IPS DF 6.9 (cell line): ENCODE results near the gene BLM.

Source experiments
- DNase-seq: peaks from one replicate; pipeline ENCODE4 v3.0.0-alpha.2; 2013; ENCODE audit warnings: low read depth, low spot score
- H3K27ac ChIP-seq: one replicate; pipeline ENCODE4 v1.5.1; 2013; ENCODE audit warnings: low read length, control low read depth
- H3K27me3 ChIP-seq: 2 replicates; pipeline ENCODE4 v1.6.1; 2013; ENCODE audit warnings: mild to moderate bottlenecking, low read length; ENCODE audit not compliant: control insufficient read depth, insufficient read depth
- H3K36me3 ChIP-seq: 2 replicates; pipeline ENCODE4 v1.6.1; 2013; ENCODE audit warnings: low read length; ENCODE audit not compliant: control insufficient read depth, insufficient read depth
- H3K4me1 ChIP-seq: 2 replicates; pipeline ENCODE4 v1.6.1; 2013; ENCODE audit warnings: low read length; ENCODE audit not compliant: control insufficient read depth, insufficient read depth
- H3K4me3 ChIP-seq: 2 replicates; pipeline ENCODE4 v1.5.1; 2013; ENCODE audit warnings: mild to moderate bottlenecking, low read length
- H3K9me3 ChIP-seq: 2 replicates; pipeline ENCODE4 v1.6.1; 2013; ENCODE audit warnings: low read length, inconsistent platforms; ENCODE audit not compliant: control insufficient read depth, insufficient read depth
- WGBS: extraction: QIAGEN DNeasy Blood & Tissue Kit; methylation state at CpG from one replicate; pipeline ENCODE4 v1.1.7; 2013; ENCODE audit warnings: mixed read lengths, missing lambda C conversion rate; ENCODE audit not compliant: insufficient read length, insufficient coverage; 5-methylcytosine and 5-hydroxymethylcytosine counted together

BLM gene

GRCh38 chr15:90828111-90828510 is 111.0 kb downstream of the BLM start:
- Histone ChIP-seq H3K4me3 (no peak overlapping the region), H3K4me1 (no peaks in the 10 kb centered on the region), H3K27ac (no peak overlapping the region), H3K36me3 (no peaks in the 10 kb centered on the region), H3K27me3 (no peaks in the 10 kb centered on the region), H3K9me3 (no peaks in the 10 kb centered on the region)
- no CpG with 5 or more reads among the region's 12 CpGs for WGBS
- no peak for DNase-seq

GRCh38 chr15:90829126-90829525 is 112.0 kb downstream of the BLM start:
- no peaks in the 10 kb centered on the region for H3K36me3 ChIP-seq
- no peaks in the 10 kb centered on the region for H3K27me3 ChIP-seq
- no peak for DNase-seq
- no peak overlapping the region for H3K27ac ChIP-seq
- H3K4me3 ChIP-seq: no peak overlapping the region
- WGBS: no CpG with 5 or more reads among the region's 6 CpGs
- H3K4me1 ChIP-seq: no peaks in the 10 kb centered on the region
- H3K9me3 ChIP-seq: no peaks in the 10 kb centered on the region

GRCh38 chr15:90829942-90830440 is 112.8 kb downstream of the BLM start:
- no peaks in the 10 kb centered on the region for H3K9me3 ChIP-seq
- H3K4me1 ChIP-seq: no peaks in the 10 kb centered on the region
- no peak for DNase-seq
- H3K27me3 ChIP-seq: no peaks in the 10 kb centered on the region
- no peak overlapping the region for H3K4me3 ChIP-seq
- WGBS: no CpG with 5 or more reads among the region's 15 CpGs
- no peak overlapping the region for H3K27ac ChIP-seq
- H3K36me3 ChIP-seq: no peaks in the 10 kb centered on the region

GRCh38 chr15:90834626-90835025 is 117.5 kb downstream of the BLM start:
- H3K4me3 ChIP-seq: no peak overlapping the region
- DNase-seq: no peak
- no peaks in the 10 kb centered on the region for H3K36me3 ChIP-seq
- H3K27me3 ChIP-seq: no peaks in the 10 kb centered on the region
- peaks cover 5% of the 10 kb centered on the region; the same call in 1 of the 2 replicates for H3K4me1 ChIP-seq
- WGBS: no CpG with 5 or more reads among the region's 5 CpGs
- no peak overlapping the region for H3K27ac ChIP-seq
- H3K9me3 ChIP-seq: no peaks in the 10 kb centered on the region

GRCh38 chr15:90836296-90836871 is 119.2 kb downstream of the BLM start:
- no peaks in the 10 kb centered on the region for H3K36me3 ChIP-seq
- no CpG with 5 or more reads among the region's 7 CpGs for WGBS
- H3K4me1 ChIP-seq: peaks cover 10% of the 10 kb centered on the region
- H3K27ac ChIP-seq: no peak overlapping the region
- no peak for DNase-seq
- H3K4me3 ChIP-seq: no peak overlapping the region
- H3K27me3 ChIP-seq: no peaks in the 10 kb centered on the region
- no peaks in the 10 kb centered on the region for H3K9me3 ChIP-seq

- Histone ChIP-seq H3K36me3 (no peaks in the 10 kb centered on the region), H3K27me3 (no peaks in the 10 kb centered on the region), H3K27ac (no peak overlapping the region), H3K9me3 (no peaks in the 10 kb centered on the region), H3K4me3 (no peak overlapping the region), H3K4me1 (peaks cover 10% of the 10 kb centered on the region)
- no peak for DNase-seq
- whole genome bisulfite sequencing: no CpG with 5 or more reads among the region's 11 CpGs
Observed at GRCh38 chr15:90837094-90837493, 119.9 kb downstream of the BLM start.

- DNase-seq: no peak
- WGBS: no CpG with 5 or more reads among the region's 15 CpGs
- H3K4me3 ChIP-seq: no peak overlapping the region
- no peaks in the 10 kb centered on the region for H3K27me3 ChIP-seq
- H3K9me3 ChIP-seq: no peaks in the 10 kb centered on the region
- no peaks in the 10 kb centered on the region for H3K36me3 ChIP-seq
- no peak overlapping the region for H3K27ac ChIP-seq
- H3K4me1 ChIP-seq: peaks cover 10% of the 10 kb centered on the region
Observed at GRCh38 chr15:90838139-90838538, 121.0 kb downstream of the BLM start.

GRCh38 chr15:90838544-90838943 is 121.4 kb downstream of the BLM start:
- Histone ChIP-seq H3K27me3 (no peaks in the 10 kb centered on the region), H3K4me3 (no peak overlapping the region), H3K27ac (no peak overlapping the region), H3K9me3 (no peaks in the 10 kb centered on the region), H3K4me1 (peaks cover 10% of the 10 kb centered on the region), H3K36me3 (no peaks in the 10 kb centered on the region)
- DNase-seq: no peak
- no CpG with 5 or more reads among the region's 15 CpGs for WGBS

GRCh38 chr15:90839187-90840071 is 122.3 kb downstream of the BLM start:
- Histone ChIP-seq H3K4me1 (peaks cover 10% of the 10 kb centered on the region), H3K27me3 (no peaks in the 10 kb centered on the region), H3K9me3 (no peaks in the 10 kb centered on the region), H3K36me3 (no peaks in the 10 kb centered on the region), H3K27ac (no peak overlapping the region), H3K4me3 (no peak overlapping the region)
- no CpG with 5 or more reads among the region's 19 CpGs for WGBS
- DNase-seq: peak; percentile 67

- Histone ChIP-seq H3K36me3 (no peaks in the 10 kb centered on the region), H3K9me3 (no peaks in the 10 kb centered on the region), H3K27ac (no peak overlapping the region), H3K4me3 (no peak overlapping the region), H3K4me1 (peaks cover 10% of the 10 kb centered on the region), H3K27me3 (no peaks in the 10 kb centered on the region)
- no CpG with 5 or more reads among the region's 18 CpGs for WGBS
- DNase-seq: no peak
Observed at GRCh38 chr15:90840157-90840855, 123.2 kb downstream of the BLM start.
